Measurements from ENCODE around the gene SLCO2A1.

SLCO2A1 gene

GRCh38 chr3:134060561-134061385, 31.0 kb upstream of the SLCO2A1 start:
- DNase-seq = no peak

DNA sequence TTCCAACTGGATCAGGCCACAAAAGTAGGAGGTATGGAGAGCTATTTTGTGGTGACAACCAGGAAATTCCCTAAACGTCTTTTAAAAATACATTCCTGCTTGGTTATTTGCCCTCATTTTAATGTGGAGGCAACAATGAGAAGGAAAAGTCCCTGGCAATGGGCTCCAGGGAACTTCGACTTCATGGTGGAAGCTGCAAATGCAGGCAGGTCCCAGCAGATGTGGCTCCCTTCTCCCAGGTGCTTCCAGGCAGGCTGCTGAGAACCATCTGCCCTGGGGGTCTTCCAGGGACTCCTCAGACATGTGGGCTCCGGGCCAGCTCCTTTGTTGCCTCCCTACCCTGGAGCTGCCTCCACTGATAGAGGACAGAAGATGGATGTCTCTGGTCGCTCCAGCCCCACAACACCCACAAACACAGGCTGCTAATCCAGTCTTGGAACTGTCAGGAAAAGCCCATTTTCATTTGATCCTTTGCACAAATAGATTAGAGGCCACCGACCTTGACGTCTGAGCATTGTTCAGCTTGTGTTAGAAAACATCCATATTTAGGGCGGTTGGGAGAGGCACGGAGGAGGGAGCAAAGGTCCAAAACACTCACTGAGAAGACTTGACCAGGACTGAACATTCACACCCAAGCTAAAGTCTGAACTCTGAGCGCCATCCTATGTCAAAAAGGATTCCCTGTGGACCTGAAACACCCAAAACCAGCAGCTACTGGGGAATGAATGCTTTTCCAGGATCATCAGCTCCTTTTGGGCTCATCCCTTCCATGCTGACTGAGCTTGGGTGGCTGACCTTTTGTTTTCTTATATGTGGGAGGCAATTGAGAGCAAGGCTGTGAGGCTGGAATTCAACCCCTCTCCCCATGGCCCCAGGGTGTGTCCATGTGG, 30.2 kb upstream of the SLCO2A1 start:
- DNase-seq = no peak

GRCh38 chr3:134059035-134059601, 29.4 kb upstream of the SLCO2A1 start:
- DNase-seq = no peak

GRCh38 chr3:134057654-134058110, 28.0 kb upstream of the SLCO2A1 start:
- peak in 1 of 4 experiments; percentile 4 for DNase-seq

GRCh38 chr3:134057006-134057653, 27.4 kb upstream of the SLCO2A1 start:
- no peak for DNase-seq

DNA sequence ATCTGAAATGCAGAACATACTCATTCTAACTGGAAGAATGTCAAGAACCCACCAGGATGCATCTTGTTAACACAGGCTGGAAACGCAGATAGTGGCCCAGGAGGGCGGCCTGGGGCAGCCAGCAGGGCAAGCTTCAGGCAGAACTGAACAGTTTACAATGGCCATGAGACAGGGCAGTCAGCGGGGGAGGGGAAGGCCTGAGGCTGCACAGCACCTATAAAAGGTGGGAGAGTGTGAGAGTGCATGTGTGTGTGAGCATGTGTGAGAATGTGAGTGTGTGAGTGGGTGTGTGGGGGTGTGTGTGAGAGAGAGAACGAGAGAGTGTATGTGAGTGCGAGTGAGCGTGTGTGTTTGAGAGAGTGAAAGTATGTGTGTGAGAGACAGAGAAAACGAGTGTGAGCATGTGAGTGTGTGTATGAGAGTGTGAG, 26.8 kb upstream of the SLCO2A1 start:
- no peak for DNase-seq

DNA sequence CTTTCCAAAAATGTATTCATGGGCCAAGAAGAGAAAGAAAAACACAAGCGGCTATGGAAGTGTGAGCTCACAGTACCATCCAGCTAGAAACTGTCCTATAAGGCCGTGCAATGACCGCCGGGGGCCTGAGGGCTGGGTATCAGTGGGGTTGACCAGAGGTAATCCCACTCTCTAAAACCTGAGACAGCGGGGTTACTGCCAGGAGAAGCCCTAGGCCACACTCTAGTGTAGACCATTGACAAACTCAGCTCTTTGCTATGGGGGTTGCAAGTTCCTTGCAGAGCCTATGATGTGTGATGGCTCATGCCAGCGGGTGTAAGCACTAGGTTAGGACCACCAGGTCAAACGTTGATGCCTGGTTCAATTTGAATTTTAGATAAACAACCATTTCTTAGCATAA, 25.9 kb upstream of the SLCO2A1 start:
- DNase-seq = no peak

DNA sequence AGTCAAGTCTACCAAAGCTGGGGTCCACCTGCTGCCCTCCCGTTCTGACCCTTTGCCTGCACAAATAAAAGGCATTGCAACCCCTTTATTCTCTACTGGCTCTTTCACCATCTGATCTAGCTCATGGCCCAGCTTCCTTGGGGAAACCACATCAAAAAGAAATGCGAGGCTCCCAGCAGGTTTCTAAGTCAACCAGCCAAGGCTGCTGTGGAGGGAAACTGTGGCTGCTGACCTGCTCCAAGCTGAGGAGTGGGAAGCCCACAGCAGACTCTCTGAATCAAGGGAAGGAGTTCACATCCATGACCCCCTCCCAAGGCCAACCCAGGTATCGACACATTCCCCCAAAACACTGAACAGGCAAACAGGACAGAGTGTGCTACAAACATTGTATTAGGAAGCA, 25.2 kb upstream of the SLCO2A1 start:
- no peak for DNase-seq

DNA sequence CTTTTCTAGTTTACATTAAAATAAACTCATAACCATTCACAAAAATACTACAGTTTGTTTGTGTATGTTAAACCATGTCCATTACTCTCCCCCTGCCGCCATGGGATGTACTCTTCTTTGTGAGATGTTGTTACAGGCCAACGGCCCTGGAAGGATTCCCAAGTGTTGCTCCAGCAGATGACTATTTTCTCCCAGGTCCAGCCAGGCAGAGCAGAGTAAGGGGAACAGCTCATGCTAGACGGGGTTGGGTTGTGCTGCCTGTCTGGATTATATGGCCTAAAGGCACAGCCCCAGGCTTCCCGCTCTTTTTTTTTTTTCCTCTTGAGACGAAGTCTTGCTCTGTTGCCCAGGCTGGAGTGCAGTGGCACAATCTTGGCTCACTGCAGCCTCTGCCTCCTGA, 24.5 kb upstream of the SLCO2A1 start:
- DNase-seq = no peak

GRCh38 chr3:134052370-134052769, 22.6 kb upstream of the SLCO2A1 start:
- DNase-seq = no peak

- DNase-seq = no peak
Measured at GRCh38 chr3:134049676-134050075, 20.0 kb upstream of the SLCO2A1 start.

DNA sequence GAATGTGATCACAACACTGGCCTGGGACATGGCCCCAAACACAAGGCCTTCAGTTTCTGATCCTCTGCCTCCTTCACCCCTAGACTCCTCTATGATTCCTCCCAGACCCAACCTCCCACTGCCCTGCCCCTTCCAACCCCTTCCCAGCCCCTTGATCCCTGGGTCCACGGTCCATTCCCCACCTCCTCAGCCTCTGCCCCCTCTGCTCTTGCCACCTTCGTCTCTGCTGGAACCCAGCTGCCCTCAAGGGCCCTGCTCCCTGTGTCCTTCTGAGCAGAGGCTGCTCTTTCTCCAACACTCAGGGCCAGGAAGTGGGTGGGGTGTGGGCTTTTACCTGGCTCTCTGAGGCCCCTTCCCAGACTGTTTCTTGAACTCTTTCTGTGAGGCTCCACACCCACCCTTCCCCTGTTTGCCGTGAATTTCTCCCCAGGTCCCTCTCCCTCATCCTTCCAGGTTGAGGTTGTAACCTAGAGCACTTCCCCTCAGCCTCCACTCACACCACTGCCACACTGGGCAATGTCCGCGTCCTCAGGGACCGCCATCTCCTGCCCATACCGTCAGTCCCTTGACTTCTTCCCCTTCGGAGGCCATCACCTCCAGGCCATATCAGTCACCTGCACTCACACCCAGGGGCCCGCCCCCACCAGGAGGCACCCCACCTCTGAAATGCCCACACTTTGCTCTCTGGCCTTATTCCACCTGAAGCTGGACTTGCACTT, 18.7 kb upstream of the SLCO2A1 start:
- no peak for DNase-seq

DNA sequence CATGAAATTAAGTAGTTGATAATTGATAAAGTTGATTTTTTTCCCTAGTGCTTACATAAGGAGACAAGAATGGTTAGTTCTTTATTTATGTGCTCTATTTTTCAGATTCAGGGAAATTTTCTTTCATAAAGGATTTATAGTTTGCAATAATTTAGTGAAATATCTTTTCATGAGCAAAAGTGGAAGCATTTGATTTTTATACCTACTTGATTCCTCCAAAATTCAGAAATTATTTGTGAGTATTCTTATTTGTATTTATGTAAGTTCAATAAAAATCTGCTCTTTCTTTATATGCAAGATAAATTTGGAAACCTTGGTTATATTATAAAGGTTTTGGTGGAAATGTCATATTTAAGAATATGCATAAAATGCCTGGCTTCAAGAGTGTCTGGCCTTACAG, 14.7 kb upstream of the SLCO2A1 start:
- no peak for DNase-seq

DNA sequence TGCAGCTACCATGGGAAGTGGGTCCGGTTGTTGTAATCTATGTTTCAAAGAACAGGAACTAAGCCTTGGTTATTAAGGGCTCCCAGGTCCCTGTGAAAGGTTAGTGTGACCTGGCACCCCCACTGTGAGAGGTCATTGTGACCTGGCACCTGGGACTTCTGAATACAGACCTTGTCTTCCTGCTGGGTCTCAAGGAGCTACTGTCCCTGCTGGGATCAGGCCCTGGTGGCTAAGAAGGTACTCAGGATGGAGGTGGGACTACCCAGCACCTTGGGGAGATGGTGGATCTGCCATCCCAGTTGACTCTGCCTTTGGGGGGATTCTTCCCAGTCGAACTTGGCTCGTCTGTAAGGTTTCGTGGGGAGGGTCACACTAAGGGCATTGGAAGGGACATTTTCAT, 10.3 kb upstream of the SLCO2A1 start:
- DNase-seq = no peak

DNA sequence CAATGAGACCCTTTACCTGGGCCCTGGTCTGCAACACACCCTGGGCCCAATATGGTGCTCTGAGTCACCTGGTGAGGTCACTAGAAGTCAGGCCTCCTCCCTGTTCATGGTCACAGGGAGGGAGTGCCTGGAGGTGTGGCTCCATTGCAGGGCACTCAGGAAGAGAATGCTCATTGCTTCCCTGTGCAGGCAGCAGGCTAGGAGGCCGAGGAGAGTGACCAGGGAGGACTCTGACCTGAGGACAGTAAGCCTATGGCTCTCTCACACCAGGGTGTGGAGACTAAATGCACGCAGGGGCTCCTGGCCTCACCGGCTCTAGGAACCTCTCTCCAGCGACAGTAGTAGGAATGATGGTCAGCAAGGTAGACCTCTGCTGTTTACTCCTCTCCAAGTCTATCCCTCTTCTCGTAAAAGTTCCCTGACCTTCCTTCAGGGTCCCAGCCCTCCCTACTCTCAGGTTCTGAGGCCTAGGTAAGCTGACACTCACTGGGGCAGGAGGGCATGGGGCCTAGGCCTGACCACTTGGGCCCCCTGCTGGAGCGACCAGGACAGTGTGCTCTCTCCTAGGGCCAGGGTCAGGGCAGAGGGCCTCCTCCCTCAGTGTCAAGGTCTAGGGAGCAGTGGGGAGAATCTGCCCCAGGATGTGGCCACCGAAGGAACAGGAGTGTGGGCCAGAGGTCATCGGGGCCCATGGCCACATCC, 9.6 kb upstream of the SLCO2A1 start:
- DNase-seq = peak in 1 of 4 experiments; percentile 24

DNA sequence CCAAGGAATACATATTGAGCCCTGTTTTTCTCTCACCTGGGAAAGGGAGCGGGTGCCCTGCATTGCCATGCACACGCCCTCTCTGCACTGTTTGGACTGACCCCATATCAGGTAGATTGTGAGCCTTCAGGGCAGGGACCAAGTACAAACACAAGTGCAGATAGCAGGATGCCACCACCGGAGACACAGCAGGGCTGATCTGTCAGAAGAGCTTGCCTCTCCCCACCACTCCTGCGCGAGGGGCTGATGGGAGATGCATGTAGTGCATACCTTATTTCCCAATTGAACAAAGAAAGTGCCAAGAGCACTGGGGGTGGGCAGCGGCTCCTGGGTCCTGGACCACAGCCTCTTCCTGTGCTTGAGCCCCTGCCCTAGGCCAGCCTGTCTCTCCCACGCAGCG, 9.0 kb upstream of the SLCO2A1 start:
- no peak for DNase-seq

- DNase-seq = no peak
Measured at GRCh38 chr3:134038071-134038491, 8.4 kb upstream of the SLCO2A1 start.

GRCh38 chr3:134037168-134037567, 7.4 kb upstream of the SLCO2A1 start:
- no peak for DNase-seq

DNA sequence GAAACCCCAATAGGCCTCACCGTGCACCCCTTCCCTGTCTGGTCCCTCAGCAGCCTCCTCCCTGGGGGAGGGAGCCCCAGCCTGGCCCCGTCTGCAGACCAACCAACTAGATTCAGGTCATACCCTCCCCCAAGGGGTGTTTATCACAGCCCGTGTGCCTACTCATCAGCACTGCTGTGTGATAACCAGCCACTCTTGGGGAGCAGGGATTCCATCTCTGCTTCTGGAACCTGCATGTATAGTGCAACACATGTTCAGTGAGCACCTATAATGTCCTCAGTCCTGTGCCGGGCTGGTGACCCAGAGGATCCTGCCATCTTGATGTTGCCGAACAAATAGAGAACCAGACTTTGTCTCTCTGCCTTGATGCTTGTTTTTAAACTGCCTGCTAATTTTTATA, 6.6 kb upstream of the SLCO2A1 start:
- no peak for DNase-seq

DNA sequence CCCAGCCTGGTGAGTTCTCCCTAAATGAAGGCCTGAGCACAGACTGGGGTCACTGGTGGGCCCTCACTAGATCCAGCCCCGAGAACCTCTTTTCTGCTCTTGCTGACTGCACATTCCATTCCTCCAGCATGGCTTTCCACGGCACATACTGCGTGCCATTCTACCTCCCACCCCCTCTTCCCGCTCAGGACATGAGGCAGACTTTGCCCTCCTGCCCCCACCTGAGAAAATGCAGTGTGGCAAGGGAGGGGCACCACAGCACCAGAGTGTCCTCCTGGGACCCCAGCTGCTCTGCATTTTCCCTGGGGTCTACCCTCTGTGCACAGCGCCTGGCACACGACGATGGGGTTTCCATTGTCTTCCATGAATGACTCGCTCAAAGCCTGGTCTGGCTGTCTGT, 6.1 kb upstream of the SLCO2A1 start:
- DNase-seq = no peak

DNA sequence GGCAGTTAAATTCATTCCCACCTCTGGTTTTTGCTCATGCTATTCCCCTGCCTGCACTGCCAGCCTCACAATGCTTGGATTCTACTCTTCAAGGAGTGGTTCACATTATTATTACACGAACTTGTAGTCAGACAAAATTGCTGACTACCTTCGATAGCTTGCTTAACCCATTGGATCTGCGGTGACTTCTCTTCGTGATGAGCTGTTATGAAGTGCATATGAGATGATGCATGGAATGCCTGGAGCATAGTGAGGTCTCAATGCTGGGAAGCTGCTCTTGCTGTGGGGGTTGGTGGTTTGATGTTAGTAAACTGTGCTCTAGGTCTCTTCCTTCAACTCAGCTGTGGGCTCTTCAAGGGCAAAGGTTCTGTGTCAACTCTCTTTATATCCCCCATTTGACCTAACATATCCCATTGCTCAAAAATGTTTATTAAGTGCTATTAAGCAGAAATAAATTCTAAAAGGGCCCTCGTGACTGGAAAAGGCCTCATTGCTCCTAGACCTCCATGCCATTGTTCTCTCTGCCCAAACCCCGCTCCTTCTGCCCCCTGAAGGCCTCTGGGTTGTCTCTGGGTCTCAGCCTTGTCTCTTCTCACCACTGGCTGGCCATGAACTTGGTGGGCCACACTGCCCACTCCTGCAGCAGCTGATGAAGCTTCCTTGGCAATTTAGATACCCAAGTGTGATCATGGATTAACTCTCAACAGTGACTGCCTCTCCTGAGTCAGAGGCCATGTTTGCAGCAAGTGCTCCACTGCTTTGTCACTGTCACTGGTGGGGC, 4.5 kb upstream of the SLCO2A1 start:
- DNase-seq = no peak

Measured in suppressor macrophage (primary cell).